ENCODE measurements around the gene TDRD15. TPM values are rescaled to one million over a fixed set of nuclear protein-coding genes. Genes with fewer than 3 reads are reported as not detected.

Gene TDRD15
- total RNA-seq, 1 experiment from 2014 or later: not detected

DNA sequence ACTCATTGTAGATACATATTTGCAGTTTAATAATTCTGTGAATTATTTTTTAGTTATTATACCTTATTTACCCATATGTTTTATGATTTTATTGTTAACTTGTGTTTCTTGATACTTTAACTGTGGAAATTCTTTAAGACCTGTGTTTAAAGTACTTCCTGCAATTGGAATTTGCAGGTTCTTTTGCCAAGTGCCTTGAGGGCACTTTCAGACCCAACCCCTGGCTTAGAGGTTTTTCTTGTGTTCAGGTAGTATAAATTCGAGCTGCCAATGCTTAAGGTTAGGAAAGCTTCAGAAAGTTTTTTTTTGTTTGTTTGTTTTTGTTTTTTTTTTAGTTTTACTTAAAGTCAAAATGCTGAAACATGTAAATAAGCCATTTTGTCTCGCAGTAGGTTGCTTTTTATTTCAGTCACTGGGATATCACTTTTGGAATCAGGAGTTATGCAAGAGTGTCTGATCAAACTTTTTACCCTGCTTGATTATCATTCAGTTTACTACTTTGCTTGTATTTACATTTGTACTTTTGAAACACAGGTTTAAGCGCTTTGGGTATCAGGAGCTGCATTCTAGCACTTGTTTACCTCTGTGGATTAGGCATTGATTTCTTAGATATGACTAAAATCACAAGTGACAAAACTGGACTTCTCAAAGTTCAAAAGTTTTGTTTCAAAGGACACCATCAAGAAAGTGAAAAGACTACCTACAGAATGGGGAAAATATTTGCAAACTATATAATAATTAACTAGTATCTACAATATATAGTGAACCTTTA lies 31.8 kb downstream of the TDRD15 start:
- Histone ChIP-seq H3K27me3 (ENCODE audit: insufficient read depth, low read length) (no peaks in the 10 kb centered on the region), H2BK12ac (ENCODE audit: insufficient read length, low read depth, low read length) (no peak overlapping the region), H3K4me1 (ENCODE audit: insufficient read depth, low read length) (no peaks in the 10 kb centered on the region), H3T11ph (ENCODE audit: low read length) (no peak overlapping the region), H3K14ac (ENCODE audit: insufficient read depth, low read length) (no peak overlapping the region), H2AFZ (ENCODE audit: low read length) (no peak overlapping the region), H4K91ac (ENCODE audit: insufficient read length, low read depth, low read length) (no peak overlapping the region), H4K20me1 (ENCODE audit: control insufficient read depth, insufficient read depth, insufficient read length) (no peaks in the 10 kb centered on the region), H4K8ac (replicated peaks; ENCODE audit: insufficient read length, low read depth, low read length) (no peak overlapping the region), H2BK15ac (ENCODE audit: low read depth, low read length) (no peak overlapping the region), H3K9me3 (ENCODE audit: control insufficient read depth, low read depth, low read length) (no peaks in the 10 kb centered on the region), H3K27ac (ENCODE audit: insufficient read length, low read depth, low read length) (no peak overlapping the region), H2BK20ac (ENCODE audit: low read depth, low read length, poor library complexity, severe bottlenecking) (no peak overlapping the region), H4K5ac (ENCODE audit: insufficient read length, low read depth, low read length) (no peak overlapping the region), H3K18ac (ENCODE audit: insufficient read length, low read depth, low read length) (no peak overlapping the region), H3K4ac (ENCODE audit: low read depth, low read length) (no peak overlapping the region), H2BK5ac (ENCODE audit: insufficient read length, low read length) (no peak overlapping the region), H3K23me2 (ENCODE audit: insufficient read length, low read depth, low read length, poor library complexity, severe bottlenecking) (no peaks in the 10 kb centered on the region), H2BK120ac (ENCODE audit: low read depth, low read length, poor library complexity, severe bottlenecking) (no peak overlapping the region), H3K79me1 (ENCODE audit: insufficient read depth, low read depth, low read length, poor library complexity, severe bottlenecking) (no peaks in the 10 kb centered on the region), H3K4me2 (ENCODE audit: insufficient read depth, insufficient read length, low read length) (no peak overlapping the region), H3K79me2 (ENCODE audit: insufficient read depth, low read length) (no peaks in the 10 kb centered on the region), H3K9ac (ENCODE audit: extremely low read depth, insufficient read length, low read length) (no peak overlapping the region), H3K56ac (ENCODE audit: insufficient read length, low read depth, low read length) (no peak overlapping the region), H3K23ac (ENCODE audit: insufficient read length, low read depth, low read length) (no peak overlapping the region), H2AK5ac (ENCODE audit: insufficient read length, low read length) (no peak overlapping the region)
- no peaks in the 10 kb centered on the region for H3K36me3 Mint-ChIP-seq (ENCODE audit: insufficient read depth in 1 of 3, low read depth in 3 of 3)
- TF ChIP-seq, protein P1, sequence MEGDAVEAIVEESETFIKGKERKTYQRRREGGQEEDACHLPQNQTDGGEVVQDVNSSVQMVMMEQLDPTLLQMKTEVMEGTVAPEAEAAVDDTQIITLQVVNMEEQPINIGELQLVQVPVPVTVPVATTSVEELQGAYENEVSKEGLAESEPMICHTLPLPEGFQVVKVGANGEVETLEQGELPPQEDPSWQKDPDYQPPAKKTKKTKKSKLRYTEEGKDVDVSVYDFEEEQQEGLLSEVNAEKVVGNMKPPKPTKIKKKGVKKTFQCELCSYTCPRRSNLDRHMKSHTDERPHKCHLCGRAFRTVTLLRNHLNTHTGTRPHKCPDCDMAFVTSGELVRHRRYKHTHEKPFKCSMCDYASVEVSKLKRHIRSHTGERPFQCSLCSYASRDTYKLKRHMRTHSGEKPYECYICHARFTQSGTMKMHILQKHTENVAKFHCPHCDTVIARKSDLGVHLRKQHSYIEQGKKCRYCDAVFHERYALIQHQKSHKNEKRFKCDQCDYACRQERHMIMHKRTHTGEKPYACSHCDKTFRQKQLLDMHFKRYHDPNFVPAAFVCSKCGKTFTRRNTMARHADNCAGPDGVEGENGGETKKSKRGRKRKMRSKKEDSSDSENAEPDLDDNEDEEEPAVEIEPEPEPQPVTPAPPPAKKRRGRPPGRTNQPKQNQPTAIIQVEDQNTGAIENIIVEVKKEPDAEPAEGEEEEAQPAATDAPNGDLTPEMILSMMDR (conservative IDR thresholded peaks at IDR 0.05): no peak
- H3K9me3 Mint-ChIP-seq: no peaks in the 10 kb centered on the region
- no peak overlapping the region for H3K4me3 Mint-ChIP-seq
- WGBS (ENCODE audit: extremely low coverage, insufficient read length, low lambda C conversion rate): no CpG with 5 or more reads among the region's 3 CpGs
- DNase-seq: no peak
- no peaks in the 10 kb centered on the region for H3K4me1 Mint-ChIP-seq
- H3K27me3 Mint-ChIP-seq (ENCODE audit: low read depth): no peaks in the 10 kb centered on the region; the same call in 1 of the 2 replicates
- H3K27ac Mint-ChIP-seq: no peak overlapping the region
